SK-N-SH treated with all-trans-retinoic acid at 6 μM for 48 hours (cell line): ENCODE results near the gene SEC24A.

ENCODE experiments used
- BACH2 ChIP-seq: fragments of 250-450 bp; sonication (Bioruptor Pico); IDR thresholded peaks from 2 replicates; pipeline ENCODE4 v1.9.0; 2021; ENCODE audit warnings: mild to moderate bottlenecking, borderline replicate concordance
- ISL1 ChIP-seq: fragments of 250-450 bp; sonication (Bioruptor Pico); IDR thresholded peaks from 2 replicates; pipeline ENCODE4 v2.1.2; 2022; ENCODE audit warnings: mild to moderate bottlenecking, moderate library complexity
- OSR1 ChIP-seq: fragments of 250-450 bp; sonication (Bioruptor Pico); IDR thresholded peaks from 2 replicates; pipeline ENCODE4 v1.8.0; 2022; ENCODE audit warnings: moderate library complexity, mild to moderate bottlenecking, inconsistent platforms
- RARB ChIP-seq: fragments of 250-450 bp; sonication (Bioruptor Pico); IDR thresholded peaks from 2 replicates; pipeline ENCODE4 v1.8.0; 2021; ENCODE audit warnings: mild to moderate bottlenecking, moderate library complexity
- SNAI2 ChIP-seq: fragments of 250-450 bp; sonication (Bioruptor Pico); IDR thresholded peaks from 2 replicates; pipeline ENCODE4 v1.5.0; 2020; ENCODE audit warnings: mild to moderate bottlenecking, moderate library complexity
- TCF4 ChIP-seq: fragments of 250-450 bp; sonication (Bioruptor Pico); IDR thresholded peaks from 2 replicates; pipeline ENCODE4 v1.8.0; 2021; ENCODE audit warnings: mild to moderate bottlenecking, moderate library complexity, borderline replicate concordance
- ZC3H10 ChIP-seq: fragments of 250-450 bp; sonication (Bioruptor Pico); IDR thresholded peaks from 2 replicates; pipeline ENCODE4 v1.5.1; 2021; ENCODE audit warnings: mild to moderate bottlenecking, moderate library complexity
- ZFP3 ChIP-seq: fragments of 250-450 bp; sonication (Bioruptor Pico); IDR thresholded peaks from 2 replicates; pipeline ENCODE4 v1.5.0; 2020; ENCODE audit warnings: mild to moderate bottlenecking, moderate library complexity
- ZFP30 ChIP-seq: fragments of 450-650 bp; formaldehyde crosslinking; IDR thresholded peaks from 2 replicates; pipeline ENCODE4 v1.5.0; 2022; ENCODE audit warnings: mild to moderate bottlenecking, moderate library complexity
- TF ChIP-seq, protein P1 (sequence below): fragments of 250-450 bp; sonication (Bioruptor Pico); IDR thresholded peaks from 2 replicates; pipeline ENCODE4 v1.5.0; 2020; ENCODE audit warnings: mild to moderate bottlenecking, moderate library complexity
- TF ChIP-seq, protein P2 (sequence below): fragments of 250-450 bp; sonication (Bioruptor Pico); IDR thresholded peaks from 2 replicates; pipeline ENCODE4 v1.8.0; 2020; ENCODE audit warnings: mild to moderate bottlenecking, moderate library complexity, borderline replicate concordance

DNA sequence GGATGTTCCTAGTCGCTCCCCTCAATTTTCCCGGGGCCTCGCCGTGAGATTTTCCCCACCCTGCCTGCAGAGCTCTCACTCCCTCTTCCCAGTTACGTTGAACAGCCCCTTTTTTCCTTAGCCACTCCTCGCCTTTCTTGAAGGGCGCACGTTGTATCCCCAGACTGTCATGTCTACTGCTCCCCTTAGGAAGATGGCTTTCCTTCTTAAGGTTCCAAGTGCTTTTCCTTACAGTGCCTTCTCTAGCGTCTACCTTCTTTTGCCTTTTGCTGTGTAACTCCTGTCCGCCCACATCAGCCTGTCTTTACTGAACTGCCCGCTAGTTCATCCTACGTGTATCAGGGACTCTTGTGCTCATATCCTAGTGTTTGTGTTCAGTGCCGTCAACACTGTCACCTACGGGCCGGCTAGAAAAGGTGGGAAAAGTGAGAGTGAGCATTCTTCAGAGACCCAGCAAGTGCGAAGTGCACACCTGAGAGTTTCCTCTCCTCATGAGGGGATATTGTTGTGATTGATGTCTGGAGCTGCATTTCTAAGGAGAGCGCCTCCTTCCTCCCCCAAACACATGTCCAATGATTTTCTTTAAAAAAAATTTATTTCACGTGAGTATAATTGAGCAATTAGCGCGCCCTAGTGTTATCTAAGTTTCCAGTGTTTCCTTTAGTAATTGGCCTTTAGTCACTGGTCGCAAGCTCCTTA is 90.5 kb downstream of the SEC24A start:
- TF ChIP-seq TCF4 = no peak
- no peak for TF ChIP-seq BACH2 (CRISPR knock-in tag)
- TF ChIP-seq, protein P1, sequence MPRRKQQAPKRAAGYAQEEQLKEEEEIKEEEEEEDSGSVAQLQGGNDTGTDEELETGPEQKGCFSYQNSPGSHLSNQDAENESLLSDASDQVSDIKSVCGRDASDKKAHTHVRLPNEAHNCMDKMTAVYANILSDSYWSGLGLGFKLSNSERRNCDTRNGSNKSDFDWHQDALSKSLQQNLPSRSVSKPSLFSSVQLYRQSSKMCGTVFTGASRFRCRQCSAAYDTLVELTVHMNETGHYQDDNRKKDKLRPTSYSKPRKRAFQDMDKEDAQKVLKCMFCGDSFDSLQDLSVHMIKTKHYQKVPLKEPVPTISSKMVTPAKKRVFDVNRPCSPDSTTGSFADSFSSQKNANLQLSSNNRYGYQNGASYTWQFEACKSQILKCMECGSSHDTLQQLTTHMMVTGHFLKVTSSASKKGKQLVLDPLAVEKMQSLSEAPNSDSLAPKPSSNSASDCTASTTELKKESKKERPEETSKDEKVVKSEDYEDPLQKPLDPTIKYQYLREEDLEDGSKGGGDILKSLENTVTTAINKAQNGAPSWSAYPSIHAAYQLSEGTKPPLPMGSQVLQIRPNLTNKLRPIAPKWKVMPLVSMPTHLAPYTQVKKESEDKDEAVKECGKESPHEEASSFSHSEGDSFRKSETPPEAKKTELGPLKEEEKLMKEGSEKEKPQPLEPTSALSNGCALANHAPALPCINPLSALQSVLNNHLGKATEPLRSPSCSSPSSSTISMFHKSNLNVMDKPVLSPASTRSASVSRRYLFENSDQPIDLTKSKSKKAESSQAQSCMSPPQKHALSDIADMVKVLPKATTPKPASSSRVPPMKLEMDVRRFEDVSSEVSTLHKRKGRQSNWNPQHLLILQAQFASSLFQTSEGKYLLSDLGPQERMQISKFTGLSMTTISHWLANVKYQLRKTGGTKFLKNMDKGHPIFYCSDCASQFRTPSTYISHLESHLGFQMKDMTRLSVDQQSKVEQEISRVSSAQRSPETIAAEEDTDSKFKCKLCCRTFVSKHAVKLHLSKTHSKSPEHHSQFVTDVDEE (CRISPR knock-in tag) = no peak
- TF ChIP-seq, protein P2, sequence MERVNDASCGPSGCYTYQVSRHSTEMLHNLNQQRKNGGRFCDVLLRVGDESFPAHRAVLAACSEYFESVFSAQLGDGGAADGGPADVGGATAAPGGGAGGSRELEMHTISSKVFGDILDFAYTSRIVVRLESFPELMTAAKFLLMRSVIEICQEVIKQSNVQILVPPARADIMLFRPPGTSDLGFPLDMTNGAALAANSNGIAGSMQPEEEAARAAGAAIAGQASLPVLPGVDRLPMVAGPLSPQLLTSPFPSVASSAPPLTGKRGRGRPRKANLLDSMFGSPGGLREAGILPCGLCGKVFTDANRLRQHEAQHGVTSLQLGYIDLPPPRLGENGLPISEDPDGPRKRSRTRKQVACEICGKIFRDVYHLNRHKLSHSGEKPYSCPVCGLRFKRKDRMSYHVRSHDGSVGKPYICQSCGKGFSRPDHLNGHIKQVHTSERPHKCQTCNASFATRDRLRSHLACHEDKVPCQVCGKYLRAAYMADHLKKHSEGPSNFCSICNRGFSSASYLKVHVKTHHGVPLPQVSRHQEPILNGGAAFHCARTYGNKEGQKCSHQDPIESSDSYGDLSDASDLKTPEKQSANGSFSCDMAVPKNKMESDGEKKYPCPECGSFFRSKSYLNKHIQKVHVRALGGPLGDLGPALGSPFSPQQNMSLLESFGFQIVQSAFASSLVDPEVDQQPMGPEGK = no peak
- no peak for TF ChIP-seq OSR1
- no peak for TF ChIP-seq ZFP30 (CRISPR knock-in tag)
- TF ChIP-seq ZC3H10 (CRISPR knock-in tag) = no peak
- TF ChIP-seq SNAI2 (CRISPR knock-in tag) = no peak
- no peak for TF ChIP-seq ZFP3 (CRISPR knock-in tag)
- TF ChIP-seq ISL1 (CRISPR knock-in tag) = no peak
- no peak for TF ChIP-seq RARB
